Neural crest cell (in vitro differentiated cells): ENCODE measurements around the gene SEMA3C. TPM values are rescaled to one million over a fixed set of nuclear protein-coding genes. Genes with fewer than 3 reads are reported as not detected.

ENCODE experiments used
- DNase-seq: peaks from one replicate; pipeline ENCODE4 v3.0.0; 2021; ENCODE audit warnings: low read depth, mixed read lengths, low spot score
- H3K27ac Mint-ChIP-seq: one replicate; pipeline ENCODE4 v1.8.0; 2021; ENCODE audit warnings: mild to moderate bottlenecking, mixed read lengths; ENCODE audit not compliant: unreplicated experiment
- H3K27me3 Mint-ChIP-seq: 2 replicates; pipeline ENCODE4 v1.8.0; 2021; ENCODE audit warnings: low read depth, mild to moderate bottlenecking, mixed read lengths
- H3K36me3 Mint-ChIP-seq: 2 replicates; pipeline ENCODE4 v1.8.0; 2021; ENCODE audit warnings: low read depth, mild to moderate bottlenecking, mixed read lengths
- H3K4me1 Mint-ChIP-seq: 2 replicates; pipeline ENCODE4 v1.8.0; 2021; ENCODE audit warnings: mixed read lengths
- H3K4me3 Mint-ChIP-seq: one replicate; pipeline ENCODE4 v1.8.0; 2021; ENCODE audit warnings: mild to moderate bottlenecking, mixed read lengths
- H3K9me3 Mint-ChIP-seq: 2 replicates; pipeline ENCODE4 v1.8.0; 2021; ENCODE audit warnings: mixed read lengths
- total RNA-seq: library from RNA; stranded (reverse); gene quantifications from 2 replicates; pipeline ENCODE4 v1.2.1, GENCODE V29; 2021
- TF ChIP-seq, protein P1 (sequence below): fragments of 200-600 bp; sonication (generic); conservative IDR thresholded peaks from 2 replicates; pipeline ENCODE4 v1.5.0; 2021; ENCODE audit warnings: antibody characterized with exemption, mild to moderate bottlenecking

SEMA3C gene
- total RNA-seq, 1 donor from 2014 or later, result 36.6 TPM

DNA sequence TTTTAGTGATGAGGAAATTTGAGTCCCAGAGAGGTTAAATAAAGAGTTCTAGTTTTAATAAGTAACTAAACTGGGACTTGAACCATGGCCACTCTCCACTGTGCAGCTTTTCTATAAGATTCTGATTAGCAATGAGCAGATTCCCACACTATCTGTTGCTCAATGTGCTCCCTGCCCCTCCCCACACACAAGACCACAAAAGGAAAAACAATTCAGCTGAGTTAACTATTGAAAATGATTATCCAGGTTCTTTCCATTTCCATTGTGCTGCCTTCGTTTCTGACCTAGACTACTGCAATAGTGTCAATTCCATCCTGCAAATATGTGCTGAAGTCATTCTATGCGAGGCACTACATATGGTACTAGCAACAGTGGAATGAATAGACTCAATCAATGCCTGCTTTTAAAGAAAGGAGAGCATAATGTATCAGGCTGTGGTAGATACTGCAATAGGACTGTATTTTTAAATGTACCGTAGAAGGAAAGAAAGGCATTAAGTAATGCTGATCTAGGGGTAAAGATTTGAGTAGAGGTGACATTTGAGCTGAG is 97.0 kb downstream of the SEMA3C start:
- no peaks in the 10 kb centered on the region for H3K27me3 Mint-ChIP-seq

DNA sequence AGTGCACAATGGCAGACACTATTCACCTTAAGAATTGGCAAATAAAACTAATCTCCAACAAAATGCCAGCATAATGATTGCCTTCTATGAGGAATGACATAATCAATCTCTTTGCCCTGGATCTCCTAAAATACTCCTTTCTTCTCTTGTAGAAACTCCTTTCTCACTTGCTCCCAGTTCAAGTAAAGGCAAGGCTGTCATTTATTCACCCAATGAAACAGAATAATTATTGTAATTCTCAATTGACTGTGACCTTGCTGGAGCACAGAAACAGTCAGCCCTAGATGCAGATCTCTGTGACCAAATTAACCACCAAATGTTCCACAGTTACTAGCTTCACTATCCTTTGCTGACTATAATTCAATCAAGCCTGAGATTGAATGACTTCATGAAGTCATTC is 99.3 kb downstream of the SEMA3C start:
- no peak overlapping the region for H3K4me3 Mint-ChIP-seq
- no peak overlapping the region for H3K27ac Mint-ChIP-seq
- peaks cover 9% of the 10 kb centered on the region for H3K36me3 Mint-ChIP-seq
- H3K27me3 Mint-ChIP-seq, result no peaks in the 10 kb centered on the region
- DNase-seq, result no peak
- peaks cover 24% of the 10 kb centered on the region for H3K4me1 Mint-ChIP-seq
- TF ChIP-seq, protein P1, sequence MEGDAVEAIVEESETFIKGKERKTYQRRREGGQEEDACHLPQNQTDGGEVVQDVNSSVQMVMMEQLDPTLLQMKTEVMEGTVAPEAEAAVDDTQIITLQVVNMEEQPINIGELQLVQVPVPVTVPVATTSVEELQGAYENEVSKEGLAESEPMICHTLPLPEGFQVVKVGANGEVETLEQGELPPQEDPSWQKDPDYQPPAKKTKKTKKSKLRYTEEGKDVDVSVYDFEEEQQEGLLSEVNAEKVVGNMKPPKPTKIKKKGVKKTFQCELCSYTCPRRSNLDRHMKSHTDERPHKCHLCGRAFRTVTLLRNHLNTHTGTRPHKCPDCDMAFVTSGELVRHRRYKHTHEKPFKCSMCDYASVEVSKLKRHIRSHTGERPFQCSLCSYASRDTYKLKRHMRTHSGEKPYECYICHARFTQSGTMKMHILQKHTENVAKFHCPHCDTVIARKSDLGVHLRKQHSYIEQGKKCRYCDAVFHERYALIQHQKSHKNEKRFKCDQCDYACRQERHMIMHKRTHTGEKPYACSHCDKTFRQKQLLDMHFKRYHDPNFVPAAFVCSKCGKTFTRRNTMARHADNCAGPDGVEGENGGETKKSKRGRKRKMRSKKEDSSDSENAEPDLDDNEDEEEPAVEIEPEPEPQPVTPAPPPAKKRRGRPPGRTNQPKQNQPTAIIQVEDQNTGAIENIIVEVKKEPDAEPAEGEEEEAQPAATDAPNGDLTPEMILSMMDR, result no peak
- H3K9me3 Mint-ChIP-seq, result peaks cover 3% of the 10 kb centered on the region

More for the DNA sequence above, 97.0 kb downstream of the SEMA3C start:
- H3K4me3 Mint-ChIP-seq, result no peak overlapping the region
- H3K36me3 Mint-ChIP-seq, result peaks cover 6% of the 10 kb centered on the region
- peak overlapping the region; percentile 45 for H3K27ac Mint-ChIP-seq
- no peaks in the 10 kb centered on the region for H3K9me3 Mint-ChIP-seq
- TF ChIP-seq, protein P1, result no peak
- H3K4me1 Mint-ChIP-seq, result peaks cover 45% of the 10 kb centered on the region
- DNase-seq, result no peak

DNA sequence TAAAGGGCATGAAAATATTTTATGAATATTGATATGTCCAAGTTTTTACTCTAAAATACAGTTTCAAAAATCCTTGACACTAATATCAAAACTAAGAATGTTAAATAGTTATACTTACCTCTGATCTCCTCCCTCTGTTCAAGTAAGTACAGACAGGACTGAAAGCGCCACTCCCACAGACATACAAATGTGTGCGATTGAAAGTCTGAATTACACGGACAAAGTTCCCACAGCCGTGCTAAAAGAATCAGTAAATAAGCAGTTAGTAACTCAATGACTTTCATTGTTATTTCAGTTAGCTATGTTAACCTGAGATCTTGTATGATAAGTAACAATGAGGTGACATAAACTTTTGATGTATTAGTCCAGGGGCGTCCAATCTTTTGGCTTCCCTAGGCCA is 100.7 kb downstream of the SEMA3C start:
- TF ChIP-seq, protein P1, result no peak
- Mint-ChIP-seq H3K27me3 (no peaks in the 10 kb centered on the region), H3K4me1 (peaks cover 19% of the 10 kb centered on the region), H3K36me3 (peaks cover 12% of the 10 kb centered on the region), H3K4me3 (no peak overlapping the region), H3K9me3 (peaks cover 8% of the 10 kb centered on the region), H3K27ac (no peak overlapping the region)
- DNase-seq, result no peak

DNA sequence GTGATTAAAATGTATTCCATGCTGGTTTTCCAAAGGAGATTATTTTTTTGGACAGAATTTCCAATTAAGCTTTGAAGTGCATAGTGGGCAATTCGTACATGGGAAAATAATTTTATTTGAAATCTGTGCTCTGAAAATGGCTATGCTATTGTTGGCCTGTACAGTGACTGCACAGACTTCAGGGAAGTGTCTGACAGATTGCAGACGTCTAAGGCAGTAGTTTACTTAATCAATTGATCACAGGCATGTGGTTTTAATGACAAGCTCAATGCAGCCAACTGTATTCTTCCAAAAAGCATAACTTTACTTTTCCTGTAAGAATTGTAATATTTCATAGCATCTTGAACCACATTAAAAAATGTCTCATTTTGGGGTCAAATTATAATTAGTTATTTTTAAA is 102.0 kb downstream of the SEMA3C start:
- no peak overlapping the region for H3K27ac Mint-ChIP-seq

DNA sequence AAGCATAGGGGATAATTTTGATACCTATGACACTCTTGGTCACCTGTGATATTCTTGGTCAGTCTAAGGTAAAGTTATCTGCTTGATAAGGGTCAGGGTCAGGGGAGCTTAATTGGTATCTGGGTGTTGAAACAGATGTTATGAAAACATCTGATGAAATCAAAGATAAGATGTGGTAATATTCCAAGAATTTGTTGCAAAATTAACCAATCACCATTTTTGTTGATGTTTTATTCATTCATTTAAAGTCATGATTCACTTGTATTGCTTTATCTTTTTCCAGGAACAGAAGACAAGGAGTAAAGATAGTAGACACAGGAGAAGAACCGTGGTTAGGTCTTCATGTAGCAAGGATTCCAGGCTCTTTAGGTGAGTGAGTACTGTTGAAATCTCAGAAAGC is 103.1 kb downstream of the SEMA3C start:
- no peak overlapping the region for H3K4me3 Mint-ChIP-seq
- no peaks in the 10 kb centered on the region for H3K27me3 Mint-ChIP-seq
- peaks cover 10% of the 10 kb centered on the region for H3K9me3 Mint-ChIP-seq
- peaks cover 14% of the 10 kb centered on the region for H3K36me3 Mint-ChIP-seq
- DNase-seq, result no peak
- TF ChIP-seq, protein P1, result no peak
- no peak overlapping the region for H3K27ac Mint-ChIP-seq
- peaks cover 9% of the 10 kb centered on the region for H3K4me1 Mint-ChIP-seq

More for the DNA sequence above, 102.0 kb downstream of the SEMA3C start:
- DNase-seq, result no peak
- H3K4me3 Mint-ChIP-seq, result no peak overlapping the region
- TF ChIP-seq, protein P1, result no peak
- peaks cover 8% of the 10 kb centered on the region for H3K9me3 Mint-ChIP-seq
- H3K4me1 Mint-ChIP-seq, result peaks cover 12% of the 10 kb centered on the region
- H3K36me3 Mint-ChIP-seq, result peaks cover 12% of the 10 kb centered on the region
- H3K27me3 Mint-ChIP-seq, result no peaks in the 10 kb centered on the region

DNA sequence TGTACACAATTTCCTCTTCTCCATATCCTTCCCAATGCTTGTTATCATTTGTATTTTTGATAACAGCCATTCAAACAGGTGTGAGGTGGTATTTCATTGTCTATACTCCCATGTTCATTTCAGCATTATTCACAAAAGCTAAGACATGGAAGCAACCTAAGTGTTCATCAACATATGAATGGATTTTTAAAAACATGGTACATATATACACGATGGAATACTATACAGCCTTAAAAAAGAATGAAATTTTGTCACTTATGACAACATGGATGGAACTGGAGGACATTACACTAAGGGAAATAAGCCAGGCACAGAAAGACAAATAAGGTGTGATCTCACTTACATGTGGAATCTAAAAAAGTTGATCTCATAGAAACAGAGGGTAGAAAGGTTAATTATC is 109.3 kb downstream of the SEMA3C start:
- H3K27ac Mint-ChIP-seq, result no peak overlapping the region
- no peaks in the 10 kb centered on the region for H3K27me3 Mint-ChIP-seq

More for the DNA sequence above, 109.3 kb downstream of the SEMA3C start:
- Mint-ChIP-seq H3K4me1 (peaks cover 10% of the 10 kb centered on the region), H3K36me3 (peaks cover 15% of the 10 kb centered on the region), H3K4me3 (no peak overlapping the region), H3K9me3 (peaks cover 11% of the 10 kb centered on the region)
- no peak for DNase-seq
- TF ChIP-seq, protein P1, result no peak
